H1 (cell line): Measurements from ENCODE around the gene ACRV1. TPM values are rescaled to one million over a fixed set of nuclear protein-coding genes. Genes with fewer than 3 reads are reported as not detected.

Source experiments
- E2F6 ChIP-seq: IDR thresholded peaks from 2 replicates; pipeline ENCODE4 v1.6.1; 2012; ENCODE audit warnings: inconsistent platforms
- NRF1 ChIP-seq: IDR thresholded peaks from 2 replicates; pipeline ENCODE4 v1.6.1; 2011; ENCODE audit warnings: mild to moderate bottlenecking, low read depth, low read length, improper control_type of control experiment
- SP2 ChIP-seq: IDR thresholded peaks from 2 replicates; pipeline ENCODE4 v1.6.1; 2012; ENCODE audit warnings: mild to moderate bottlenecking, low read length, inconsistent platforms
- SUZ12 ChIP-seq: fragments of 200-600 bp; sonication (generic); IDR thresholded peaks from 2 replicates; pipeline ENCODE4 v1.6.1; 2012; ENCODE audit warnings: mild to moderate bottlenecking, inconsistent platforms, low read length, moderate library complexity, mixed read lengths
- polyA plus RNA-seq, 7 experiments: library from polyadenylated mRNA; depleted of rRNA in 3 of 7; stranded (reverse) in 5 of 7; unstranded in 2 of 7; fragments of >200 nt in 5 of 7; fragments of 200-250 nt in 2 of 7; gene quantifications; 1 replicate in 5 of 7; 2 replicates in 1 of 7; 4 replicates in 1 of 7; pipeline versions ENCODE4 v1.2.1 to v1.2.3, GENCODE V29; 2011 to 2013; ENCODE audit warnings: missing spikeins in 2 of 7, mixed read lengths in 2 of 7
- total RNA-seq: library from RNA; stranded (reverse); fragmentation: NEBNext Ultra II Directional; extraction: Animal tissue kit (Norgen Biotek cat#: 25700); gene quantifications from 2 replicates; pipeline ENCODE4 v1.2.1, GENCODE V29; 2021

ACRV1 gene
- total and polyA plus RNA-seq, 2 of the 8 experiments (the other 6 are each of a cell fraction or from before 2014, with no cell fraction given): 0.06 TPM; not detected in 1

- TF ChIP-seq NRF1 (no peak), SP2 (no peak), E2F6 (peak; percentile 91), SUZ12 (no peak)
These were observed 55.4 kb downstream of the ACRV1 start (continued) for GRCh38 chr11:125625225-125625629.
